Fibroblast of upper back skin (primary cell): Measurements from ENCODE around the gene GAB1.
A peak's percentile ranks its signal among the peaks of the same experiment; 100 is the strongest.

Source experiments
- DNase-seq: peaks from one replicate; pipeline ENCODE4 v3.0.0-alpha.2; 2013

Gene GAB1

DNA sequence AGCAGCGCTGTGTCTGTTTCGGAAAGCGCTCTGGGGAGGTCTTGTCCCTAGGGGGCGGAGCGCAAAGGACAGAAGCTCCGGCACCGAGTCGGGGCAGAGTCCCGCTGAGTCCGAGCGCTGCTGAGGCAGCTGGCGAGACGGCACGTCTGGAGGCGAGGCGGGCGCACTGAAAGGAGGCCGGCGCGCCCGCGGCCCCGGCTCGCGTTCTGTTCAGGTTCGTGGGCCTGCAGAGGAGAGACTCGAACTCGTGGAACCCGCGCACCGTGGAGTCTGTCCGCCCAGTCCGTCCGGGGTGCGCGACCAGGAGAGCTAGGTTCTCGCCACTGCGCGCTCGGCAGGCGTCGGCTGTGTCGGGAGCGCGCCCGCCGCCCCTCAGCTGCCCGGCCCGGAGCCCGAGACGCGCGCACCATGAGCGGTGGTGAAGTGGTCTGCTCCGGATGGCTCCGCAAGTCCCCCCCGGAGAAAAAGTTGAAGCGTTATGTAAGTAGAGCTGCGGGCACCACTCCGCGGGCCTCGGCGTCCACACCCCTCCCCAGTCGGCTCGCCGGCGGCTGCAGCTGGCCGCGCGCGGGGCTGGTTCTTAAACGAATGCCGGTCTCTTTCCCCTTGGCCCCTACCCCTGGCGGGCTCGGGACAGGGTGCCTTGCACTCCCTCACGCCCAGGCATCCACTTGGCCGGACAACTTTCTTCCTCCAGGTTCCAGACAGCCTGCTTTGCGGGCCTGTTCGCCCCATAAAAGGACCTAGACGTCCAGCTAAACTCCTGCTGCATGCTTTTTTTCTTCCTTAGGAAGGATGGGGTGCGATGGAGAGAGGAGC is at the start of gene GAB1:
Gene GAB1, plus strand, starts transcription at position 96 of the 819 bp plus-strand sequence. Its CDS starts 313 bp downstream, at position 409.
- peak; percentile 68 for DNase-seq

GRCh38 chr4:143287572-143287923 is 49.1 kb upstream of the GAB1 start:
- no peak for DNase-seq

DNA sequence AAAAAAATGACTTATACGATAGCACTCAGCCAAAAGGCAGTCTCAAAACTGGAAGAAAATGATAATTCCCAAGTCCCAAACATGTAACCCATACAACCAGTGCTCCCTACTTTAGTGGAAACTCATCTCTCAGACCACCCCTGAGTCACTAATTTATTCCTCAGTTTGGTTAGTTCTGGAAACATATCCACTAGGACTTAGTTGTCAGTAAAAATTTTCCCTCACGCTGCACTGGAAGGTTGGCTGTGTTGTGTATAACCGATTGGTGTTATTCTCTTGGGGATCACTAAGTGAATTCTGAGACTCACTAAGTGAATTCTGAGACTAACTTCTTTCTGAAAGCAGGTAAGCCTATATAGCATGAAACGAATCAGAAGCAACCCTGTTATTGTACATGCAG is 48.5 kb upstream of the GAB1 start:
- DNase-seq, result no peak

DNA sequence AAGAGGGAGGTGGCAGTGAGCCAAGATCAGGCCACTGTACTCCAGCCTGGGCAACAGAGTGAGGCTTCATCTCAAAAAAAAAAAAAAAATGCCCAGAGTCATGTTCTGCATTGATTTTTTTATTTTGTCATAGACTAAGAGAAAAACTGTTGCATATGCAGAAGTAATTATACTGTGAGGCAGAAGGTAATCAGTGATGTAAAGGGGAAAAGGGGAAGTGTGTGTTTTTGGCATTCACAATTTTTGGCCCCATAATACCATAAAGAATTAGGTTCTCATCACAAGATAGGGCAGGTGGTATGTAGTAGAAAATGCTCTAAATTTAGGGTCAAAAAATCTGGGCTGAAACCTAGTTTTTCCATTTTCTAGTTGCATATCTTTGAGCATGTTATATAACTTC is 47.3 kb upstream of the GAB1 start:
- no peak for DNase-seq

DNA sequence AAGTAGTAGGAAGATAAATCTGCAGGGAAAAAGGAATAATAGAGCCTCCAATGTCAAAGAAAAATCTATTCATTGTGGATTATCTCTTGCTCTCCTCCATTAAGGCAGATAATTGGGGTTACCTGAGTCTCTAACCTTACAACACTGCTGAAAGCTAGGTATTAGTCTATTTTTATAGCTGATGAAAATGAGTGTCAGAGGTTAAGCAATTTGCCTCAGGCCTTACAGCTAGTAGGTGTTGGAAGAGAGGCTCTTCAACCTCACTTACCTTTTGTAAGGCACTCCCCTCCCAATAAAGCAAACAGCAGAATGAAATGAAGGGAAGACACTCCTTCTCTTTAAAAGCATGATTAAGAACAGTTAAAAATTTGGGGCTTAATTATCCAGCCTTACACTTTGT is 45.4 kb upstream of the GAB1 start:
- no peak for DNase-seq

GRCh38 chr4:143292858-143293257 is 43.8 kb upstream of the GAB1 start:
- DNase-seq, result no peak

- DNase-seq, result peak; percentile 82
Measured at GRCh38 chr4:143294310-143294709, 42.4 kb upstream of the GAB1 start.

DNA sequence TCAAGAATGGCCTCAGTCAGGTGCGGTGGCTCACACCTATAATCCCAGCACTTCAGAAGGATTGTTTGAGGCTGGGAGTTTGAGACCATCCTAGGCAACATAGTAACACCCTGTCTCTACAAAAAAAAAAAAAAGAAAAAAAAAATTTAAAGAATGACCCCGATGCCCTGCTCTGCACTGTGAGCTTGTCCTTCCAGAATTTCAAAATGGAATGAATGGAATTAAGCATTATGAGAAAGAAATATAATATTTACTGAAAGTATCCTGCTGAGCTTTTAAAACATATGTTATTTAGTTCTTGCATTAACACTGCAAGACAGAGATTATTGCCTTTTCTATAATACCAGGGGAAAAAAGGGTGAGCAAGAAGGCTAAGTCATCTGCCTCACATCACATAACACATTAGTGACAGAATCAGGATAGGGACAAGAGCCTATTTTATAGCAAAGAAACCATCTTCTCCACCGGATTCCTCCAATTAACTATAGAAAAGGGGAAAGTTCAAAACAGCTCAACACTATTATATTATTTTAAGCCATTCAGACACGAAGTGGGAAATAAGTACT is 41.9 kb upstream of the GAB1 start:
- DNase-seq, result no peak

DNA sequence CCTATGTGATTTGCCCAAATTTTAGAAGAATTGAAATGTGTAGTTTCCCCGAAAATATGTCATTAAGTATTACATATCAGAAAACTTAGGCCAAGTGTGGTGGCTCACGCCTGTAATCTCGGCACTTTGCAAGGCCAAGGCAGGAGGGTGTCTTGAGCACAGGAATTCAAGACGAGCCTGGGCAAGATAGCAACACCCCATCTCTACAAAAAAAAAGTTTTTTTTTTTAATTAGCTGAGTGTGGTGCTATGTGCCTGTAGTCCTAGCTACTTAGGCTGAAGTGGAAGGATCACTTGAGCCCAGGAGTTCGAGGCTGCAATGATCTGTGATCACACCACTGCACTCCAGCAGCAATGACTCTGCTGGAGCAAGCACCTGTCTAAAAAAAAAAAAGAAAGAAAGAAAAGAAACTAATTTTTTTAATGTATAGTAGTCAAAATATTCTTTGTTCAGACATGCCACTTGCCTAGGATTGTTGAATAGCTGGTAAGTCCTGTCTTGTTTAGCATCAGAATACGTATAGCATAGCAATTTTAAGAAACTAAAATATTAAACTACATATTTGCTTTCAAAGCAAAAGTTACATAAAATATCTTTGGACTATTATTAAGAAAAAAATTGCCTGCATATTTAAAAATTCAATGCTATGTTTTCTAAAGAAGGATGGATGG is 40.1 kb upstream of the GAB1 start:
- DNase-seq, result no peak

DNA sequence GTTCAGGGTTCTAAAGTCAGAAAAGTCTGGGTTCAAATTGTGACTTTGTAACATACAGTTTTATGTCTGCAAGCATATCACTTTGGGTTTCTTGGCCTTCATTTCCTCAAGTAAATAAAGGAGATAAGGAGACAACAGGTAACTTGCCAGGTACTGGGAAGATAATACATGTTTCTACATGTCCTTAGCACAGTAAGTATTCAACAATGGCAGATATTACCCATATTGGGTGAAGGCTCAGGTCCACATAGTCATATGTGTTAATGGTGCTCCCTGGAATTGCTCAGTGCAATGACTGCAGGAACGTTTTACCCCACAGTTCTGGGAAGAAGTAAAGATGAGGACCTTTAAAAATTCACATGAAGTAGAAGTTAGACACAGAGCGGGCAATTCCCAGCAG is 35.8 kb upstream of the GAB1 start:
- no peak for DNase-seq

- DNase-seq, result peak; percentile 93
Measured at GRCh38 chr4:143302536-143302935, 34.1 kb upstream of the GAB1 start.

- DNase-seq, result no peak
Measured at GRCh38 chr4:143306788-143307187, 29.9 kb upstream of the GAB1 start.

DNA sequence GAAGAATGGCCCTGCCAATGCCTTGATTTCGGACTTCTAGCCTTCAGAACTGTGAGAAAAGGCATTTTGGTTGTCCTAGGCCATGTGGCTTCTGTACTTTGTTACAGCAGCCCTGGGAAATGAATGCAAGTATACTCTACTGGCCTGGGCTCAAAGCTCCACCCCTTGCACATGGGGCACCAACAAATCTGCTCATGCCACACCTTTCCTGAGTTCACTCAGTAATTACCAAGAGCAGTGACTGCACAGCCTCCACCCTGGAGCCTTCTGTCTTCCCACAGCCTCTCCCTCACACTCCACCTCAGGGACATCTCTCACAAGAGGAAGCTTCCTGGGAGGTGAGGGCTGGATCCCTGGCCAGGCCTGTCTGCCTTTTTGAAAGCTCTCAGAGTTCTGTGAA is 29.1 kb upstream of the GAB1 start:
- no peak for DNase-seq

GRCh38 chr4:143308377-143308776 is 28.3 kb upstream of the GAB1 start:
- no peak for DNase-seq

DNA sequence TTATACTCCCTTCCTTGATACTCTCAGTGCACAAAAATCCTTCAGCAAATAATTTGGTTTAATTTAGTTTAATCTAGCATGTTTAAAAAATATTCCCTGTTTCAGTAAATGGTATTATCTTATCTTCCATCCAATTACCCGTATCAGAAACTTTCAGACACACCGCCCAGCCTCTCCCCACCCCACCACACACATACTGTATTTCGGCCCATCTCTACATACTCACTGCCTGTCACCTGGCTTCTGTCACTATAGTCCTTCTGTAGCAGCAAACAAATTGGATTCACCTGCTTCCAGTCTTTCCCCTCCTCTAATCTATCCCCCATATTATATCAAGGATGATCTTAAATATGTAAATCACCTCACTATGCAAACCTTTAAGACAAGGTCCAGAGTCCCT is 24.8 kb upstream of the GAB1 start:
- no peak for DNase-seq

- DNase-seq, result no peak
Measured at GRCh38 chr4:143313521-143313920, 23.2 kb upstream of the GAB1 start.

DNA sequence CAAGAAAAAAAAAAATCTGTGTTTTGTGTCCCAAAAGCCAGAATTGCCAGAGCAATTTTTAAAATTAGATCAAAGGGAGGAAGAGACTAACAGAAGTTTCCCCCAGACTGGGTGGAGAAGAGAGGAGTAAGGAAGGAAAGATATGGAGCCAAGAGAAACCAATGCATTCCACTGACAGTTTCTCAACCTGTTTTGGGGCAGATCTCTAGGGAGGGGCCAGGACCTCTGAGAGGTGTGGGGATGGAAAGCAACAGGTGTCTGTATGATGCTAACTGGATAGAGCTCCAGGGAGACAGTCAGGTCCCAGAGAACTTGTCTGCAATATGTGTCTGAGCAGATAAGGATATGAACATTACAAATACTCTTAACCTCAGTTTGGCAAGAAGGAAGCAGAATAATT is 22.7 kb upstream of the GAB1 start:
- DNase-seq, result no peak

DNA sequence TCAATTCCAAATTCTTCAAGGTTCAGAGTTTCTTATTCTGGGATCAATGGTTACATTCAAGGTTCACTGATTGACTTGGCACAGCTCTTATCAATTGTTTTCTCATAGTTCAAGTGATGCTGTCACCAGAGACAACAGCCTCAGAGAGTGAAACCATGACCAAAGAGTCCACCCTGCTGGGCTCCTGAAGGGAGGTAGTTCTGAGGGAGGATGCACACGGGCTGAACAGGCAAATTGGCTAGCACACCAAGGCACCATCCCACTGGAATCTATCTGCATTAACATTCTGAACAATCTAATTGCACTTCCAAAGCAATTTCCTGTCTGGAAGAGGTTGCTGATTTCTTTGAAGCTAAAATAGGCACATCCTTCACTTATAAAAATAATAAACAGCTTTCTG is 16.6 kb upstream of the GAB1 start:
- DNase-seq, result no peak

DNA sequence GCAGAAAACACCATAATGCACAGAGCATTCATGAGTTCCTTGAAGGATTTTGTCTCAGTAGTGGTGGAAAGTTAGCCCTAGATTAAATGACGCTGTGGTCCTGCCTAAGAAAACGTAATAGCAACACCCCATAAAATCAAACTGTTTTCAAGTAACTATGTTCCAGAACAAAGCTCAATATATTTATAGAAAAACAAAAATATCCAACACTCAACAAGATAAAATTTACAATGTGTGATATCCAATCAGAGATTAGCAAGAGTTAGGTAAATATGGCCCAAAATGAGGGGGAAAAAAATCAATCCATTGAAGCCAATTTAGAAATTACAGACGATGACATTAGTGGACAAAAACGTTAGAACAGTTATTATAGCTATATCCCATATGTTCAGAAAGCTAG is 9.9 kb upstream of the GAB1 start:
- no peak for DNase-seq

- no peak for DNase-seq
Measured at GRCh38 chr4:143329985-143330384, 6.7 kb upstream of the GAB1 start.

- peak; percentile 88 for DNase-seq
Measured at GRCh38 chr4:143335979-143336780, 496 bp upstream of the GAB1 start.

- peak; percentile 71 for DNase-seq
Measured at GRCh38 chr4:143337600-143338287, 1.1 kb downstream of the GAB1 start.

DNA sequence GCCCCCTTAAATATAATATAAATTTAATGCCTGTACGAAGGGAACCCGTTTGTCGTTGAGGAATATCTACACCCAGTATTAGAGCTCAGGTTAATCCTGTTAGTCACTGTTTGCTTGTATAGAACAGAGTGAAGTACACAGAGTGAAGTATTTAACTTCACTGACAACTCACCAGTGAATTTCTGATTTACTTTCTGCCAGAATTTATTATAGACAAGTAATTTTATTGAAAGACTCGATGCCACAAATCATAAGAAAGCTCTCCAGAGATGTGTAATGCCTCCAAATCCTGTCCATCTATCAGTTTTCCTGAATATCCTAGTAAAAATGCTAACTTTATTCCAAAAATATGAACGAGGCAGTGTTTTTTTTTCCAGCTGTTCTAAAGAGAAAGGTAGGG is 1.6 kb downstream of the GAB1 start:
- DNase-seq, result no peak
